ENCODE measurements around the gene PRADC1. TPM values are rescaled to one million over a fixed set of nuclear protein-coding genes. Genes with fewer than 3 reads are reported as not detected.
"Not testable (repeated sequence)": the region's sequence is repeated elsewhere in the genome, so short reads cannot be mapped to it uniquely, and the experiment has no call there.

The PRADC1 gene
- total and polyA plus RNA-seq, 7 experiments from 2014 or later: 4.3 to 29.5 (median 8.8) TPM

- DNase-seq (no peak), ATAC-seq (no peak)
- Mint-ChIP-seq H3K27me3 (peaks cover 28 to 41% (median 33%) of the 10 kb centered on the region in 5 donors), H3K9me3 (peaks cover 0 to 1% (median 0%) of the 10 kb centered on the region in 11 donors), H3K27ac (no peak overlapping the region), H3K4me1 (peaks cover 2 to 16% (median 11%) of the 10 kb centered on the region in 7 donors), H3K4me3 (no peak overlapping the region), H3K36me3 (no peaks in the 10 kb centered on the region)
- CTCF ChIA-PET: interaction anchor here (0.6 to 1.1 kb wide), 2 partner anchors 28 to 31 kb away, joined by 3 to 5 read pairs; no protein-coding TSS in a partner anchor
- Histone ChIP-seq H3K4me3 (ENCODE audit: low read length) (no peak overlapping the region), H3K36me3 (ENCODE audit: control insufficient read depth in 2 of 3, insufficient read depth in 3 of 3, low read length in 3 of 3) (no peaks in the 10 kb centered on the region), H3K4me1 (ENCODE audit: control insufficient read depth in 2 of 2, insufficient read depth in 2 of 2, low read length in 2 of 2) (peaks cover 9 to 11% of the 10 kb centered on the region in 2 donors), H3K9me3 (ENCODE audit: control insufficient read depth in 2 of 3, low read length in 3 of 3) (no peaks in the 10 kb centered on the region), H3K27me3 (ENCODE audit: control insufficient read depth in 2 of 2, insufficient read depth in 2 of 2, low read length in 2 of 2) (no peaks in the 10 kb centered on the region), H3K27ac (ENCODE audit: low read depth, low read length) (no peak overlapping the region)
- intact Hi-C loops (cut with micrococcal nuclease): no loop called here
- POLR2A ChIA-PET: no interaction called here
These were observed 24.8 kb downstream of the PRADC1 start for GRCh38 chr2:73208258-73208657.

DNA sequence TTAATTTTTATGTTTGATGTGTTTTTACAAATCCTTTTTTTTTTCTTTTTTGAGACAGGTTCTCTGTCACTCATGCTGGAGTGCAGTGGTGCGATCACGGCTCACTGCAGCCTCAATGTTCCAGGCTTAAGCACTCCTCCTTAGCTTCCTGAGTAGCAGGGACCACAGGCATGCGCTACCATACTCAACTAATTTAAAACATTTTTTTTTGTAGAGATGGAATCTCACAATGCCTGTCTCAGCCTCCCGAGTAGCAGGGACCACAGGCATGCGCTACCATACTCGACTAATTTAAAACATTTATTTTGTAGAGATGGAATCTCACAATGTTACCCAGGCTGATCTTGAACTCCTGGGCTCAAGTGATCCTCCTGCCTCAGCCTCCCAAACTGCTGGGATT, 27.4 kb downstream of the PRADC1 start:
- CTCF ChIA-PET: no interaction called here
- intact Hi-C loops (cut with micrococcal nuclease): no loop called here
- DNase-seq (no peak), ATAC-seq (no peak)
- Mint-ChIP-seq H3K9me3 (peaks cover 0 to 1% (median 0%) of the 10 kb centered on the region in 11 donors), H3K4me1 (peaks cover 0 to 13% (median 8%) of the 10 kb centered on the region in 7 donors), H3K27ac (no peak overlapping the region), H3K36me3 (peaks cover 0 to 3% (median 0%) of the 10 kb centered on the region in 5 donors), H3K4me3 (no peak overlapping the region), H3K27me3 (peaks cover 41 to 52% (median 46%) of the 10 kb centered on the region in 5 donors)
- POLR2A ChIA-PET: no interaction called here
- H3K27ac ChIP-seq (ENCODE audit: low read depth, low read length): no peak overlapping the region
- peaks cover 3 to 6% of the 10 kb centered on the region in 2 donors for H3K27me3 ChIP-seq (ENCODE audit: control insufficient read depth in 2 of 2, insufficient read depth in 2 of 2, low read length in 2 of 2)
- H3K9me3 ChIP-seq (ENCODE audit: control insufficient read depth in 2 of 3, low read length in 3 of 3): no peaks in the 10 kb centered on the region
- H3K4me3 ChIP-seq (ENCODE audit: low read length): no peak overlapping the region
- no peaks in the 10 kb centered on the region for H3K36me3 ChIP-seq (ENCODE audit: control insufficient read depth in 2 of 3, insufficient read depth in 3 of 3, low read length in 3 of 3)
- no peaks in the 10 kb centered on the region for H3K4me1 ChIP-seq (ENCODE audit: control insufficient read depth in 2 of 2, insufficient read depth in 2 of 2, low read length in 2 of 2)

- H3K27ac ChIP-seq (ENCODE audit: low read depth, low read length): no peak overlapping the region
- H3K9me3 Mint-ChIP-seq: peaks cover 0 to 1% (median 0%) of the 10 kb centered on the region in 11 donors
- ChIA-PET POLR2A (no interaction called here), CTCF (interaction anchor here (1.2 kb wide), 1 partner anchor 10 kb away, joined by 4 read pairs; the partner anchor contains the start of gene SMYD5)
- H3K4me1 ChIP-seq (ENCODE audit: control insufficient read depth in 2 of 2, insufficient read depth in 2 of 2, low read length in 2 of 2): no peaks in the 10 kb centered on the region
- H3K27me3 ChIP-seq (ENCODE audit: control insufficient read depth in 2 of 2, insufficient read depth in 2 of 2, low read length in 2 of 2): peaks cover 3 to 6% of the 10 kb centered on the region in 2 donors
- no peak for DNase-seq
- peak; percentile 47 for ATAC-seq
- peak overlapping the region in 8 of 10 donors; percentile 36 to 73 (median 57) for H3K4me3 Mint-ChIP-seq
- no peak overlapping the region for H3K27ac Mint-ChIP-seq
- peaks cover 0 to 3% (median 0%) of the 10 kb centered on the region in 5 donors for H3K36me3 Mint-ChIP-seq
- H3K36me3 ChIP-seq (ENCODE audit: control insufficient read depth in 2 of 3, insufficient read depth in 3 of 3, low read length in 3 of 3): no peaks in the 10 kb centered on the region
- H3K27me3 Mint-ChIP-seq: peaks cover 48 to 67% (median 52%) of the 10 kb centered on the region in 5 donors
- H3K4me1 Mint-ChIP-seq: peaks cover 0 to 13% (median 8%) of the 10 kb centered on the region in 7 donors
- H3K4me3 ChIP-seq (ENCODE audit: low read length): no peak overlapping the region
- intact Hi-C loops (cut with micrococcal nuclease): no loop called here
- no peaks in the 10 kb centered on the region for H3K9me3 ChIP-seq (ENCODE audit: control insufficient read depth in 2 of 3, low read length in 3 of 3)
These were observed 29.9 kb downstream of the PRADC1 start for GRCh38 chr2:73203055-73203681.

DNA sequence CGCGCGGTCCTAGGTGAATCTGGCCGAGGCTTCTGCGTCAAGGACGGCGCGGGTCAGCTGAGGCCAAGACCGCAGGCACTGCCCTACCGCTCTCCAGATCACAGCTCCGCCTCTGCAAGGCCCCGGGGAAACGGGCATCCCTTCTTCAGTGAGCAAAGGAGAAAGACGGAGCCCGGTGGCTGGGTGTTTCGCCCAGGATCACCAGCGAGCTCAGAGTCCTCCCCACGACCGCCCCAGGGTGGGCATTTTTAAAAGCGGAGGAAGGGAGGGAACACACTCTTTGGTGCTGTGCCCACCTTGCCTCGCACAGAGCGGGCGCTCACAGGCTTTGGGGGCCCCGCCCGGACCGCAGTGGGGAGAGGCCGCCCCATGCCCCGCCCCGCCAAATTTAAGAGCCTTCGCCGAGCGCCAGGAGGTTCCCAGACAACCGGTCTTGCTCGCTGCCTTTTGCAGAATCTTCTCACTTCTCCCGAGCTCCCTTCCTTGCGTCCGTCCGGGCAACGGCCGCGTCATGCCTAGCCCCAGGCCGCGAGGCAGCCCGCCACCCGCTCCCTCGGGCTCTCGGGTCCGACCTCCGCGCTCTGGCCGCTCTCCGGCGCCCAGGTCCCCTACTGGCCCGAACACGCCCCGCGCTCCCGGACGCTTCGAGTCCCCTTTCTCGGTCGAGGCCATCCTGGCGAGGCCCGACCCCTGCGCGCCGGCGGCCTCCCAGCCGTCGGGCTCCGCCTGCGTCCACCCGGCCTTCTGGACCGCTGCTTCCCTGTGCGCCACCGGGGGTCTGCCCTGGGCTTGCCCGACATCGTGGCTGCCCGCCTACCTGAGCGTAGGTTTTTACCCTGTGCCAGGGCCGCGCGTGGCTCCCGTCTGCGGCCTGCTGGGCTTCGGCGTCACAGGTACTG, 30.6 kb downstream of the PRADC1 start, which contains the start of gene NOTO:
Gene NOTO (plus strand): TSS at position 419 of the 899 bp plus-strand sequence. CDS start 93 bp downstream, at position 512.
- peak in 1 of 9 donors; percentile 7 for DNase-seq
- POLR2A ChIA-PET: interaction anchor here (0.8 kb wide), 2 partner anchors 10 to 32 kb away, joined by 3 read pairs; partner anchors contain the start of gene CCT7
- Histone ChIP-seq H3K27me3 (ENCODE audit: control insufficient read depth in 2 of 2, insufficient read depth in 2 of 2, low read length in 2 of 2) (peaks cover 3 to 6% of the 10 kb centered on the region in 2 donors), H3K4me3 (ENCODE audit: low read length) (no peak within 1 kb of the TSS), H3K36me3 (ENCODE audit: control insufficient read depth in 2 of 3, insufficient read depth in 3 of 3, low read length in 3 of 3) (no peaks in the 10 kb centered on the region), H3K9me3 (ENCODE audit: control insufficient read depth in 2 of 3, low read length in 3 of 3) (no peaks in the 10 kb centered on the region), H3K27ac (ENCODE audit: low read depth, low read length) (no peak within 1 kb of the TSS), H3K4me1 (ENCODE audit: control insufficient read depth in 2 of 2, insufficient read depth in 2 of 2, low read length in 2 of 2) (no peaks in the 10 kb centered on the region)
- intact Hi-C loops (cut with micrococcal nuclease): no loop called here
- Mint-ChIP-seq H3K4me1 (peaks cover 0 to 13% (median 8%) of the 10 kb centered on the region in 7 donors), H3K27ac (no peak within 1 kb of the TSS), H3K27me3 (peaks cover 49 to 63% (median 56%) of the 10 kb centered on the region in 5 donors), H3K36me3 (peaks cover 0 to 3% (median 0%) of the 10 kb centered on the region in 5 donors), H3K4me3 (peak within 1 kb of the TSS; percentile 27 to 80 (median 61)), H3K9me3 (peaks cover 0 to 1% (median 0%) of the 10 kb centered on the region in 11 donors)
- ATAC-seq: peak; percentile 27
- CTCF ChIA-PET: interaction anchor here (0.8 to 1.6 kb wide), 2 partner anchors 10 to 25 kb away, joined by 3 to 8 read pairs; no protein-coding TSS in a partner anchor

DNA sequence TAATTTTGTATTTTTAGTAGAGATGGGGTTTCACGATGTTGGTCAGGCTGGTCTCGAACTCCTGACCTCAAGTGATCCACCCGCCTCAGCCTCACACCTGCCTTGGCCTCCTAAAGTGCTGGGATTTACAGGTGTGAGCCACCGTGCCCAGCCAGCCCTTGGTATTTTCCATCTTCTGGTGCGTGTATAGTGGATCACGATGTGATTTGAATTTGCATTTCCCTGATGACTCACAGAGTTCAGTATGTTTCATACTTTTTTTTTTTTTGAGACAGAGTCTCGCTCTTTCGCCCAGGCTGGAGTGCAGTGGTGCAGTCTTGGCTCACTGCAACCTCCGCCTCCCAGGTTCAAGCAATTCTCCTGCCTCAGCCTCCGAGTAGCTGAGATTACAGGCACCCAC, 32.8 kb downstream of the PRADC1 start:
- H3K4me3 ChIP-seq (ENCODE audit: low read length); H3K9me3 Mint-ChIP-seq; H3K4me3 Mint-ChIP-seq; H3K36me3 ChIP-seq (ENCODE audit: control insufficient read depth in 2 of 3, insufficient read depth in 3 of 3, low read length in 3 of 3); H3K27ac Mint-ChIP-seq; POLR2A ChIA-PET; H3K27ac ChIP-seq (ENCODE audit: low read depth, low read length); H3K4me1 ChIP-seq (ENCODE audit: control insufficient read depth in 2 of 2, insufficient read depth in 2 of 2, low read length in 2 of 2); DNase-seq; H3K27me3 ChIP-seq (ENCODE audit: control insufficient read depth in 2 of 2, insufficient read depth in 2 of 2, low read length in 2 of 2); intact Hi-C loops (cut with micrococcal nuclease); H3K36me3 Mint-ChIP-seq; H3K9me3 ChIP-seq (ENCODE audit: control insufficient read depth in 2 of 3, low read length in 3 of 3); ATAC-seq: not testable (repeated sequence)
- H3K27me3 Mint-ChIP-seq: peaks cover 47 to 65% (median 52%) of the 10 kb centered on the region in 5 donors
- CTCF ChIA-PET: interaction anchor here (0.7 kb wide), 1 partner anchor 176 kb away, joined by 4 read pairs; no protein-coding TSS in a partner anchor
- H3K4me1 Mint-ChIP-seq: peaks cover 0 to 13% (median 8%) of the 10 kb centered on the region in 7 donors

DNA sequence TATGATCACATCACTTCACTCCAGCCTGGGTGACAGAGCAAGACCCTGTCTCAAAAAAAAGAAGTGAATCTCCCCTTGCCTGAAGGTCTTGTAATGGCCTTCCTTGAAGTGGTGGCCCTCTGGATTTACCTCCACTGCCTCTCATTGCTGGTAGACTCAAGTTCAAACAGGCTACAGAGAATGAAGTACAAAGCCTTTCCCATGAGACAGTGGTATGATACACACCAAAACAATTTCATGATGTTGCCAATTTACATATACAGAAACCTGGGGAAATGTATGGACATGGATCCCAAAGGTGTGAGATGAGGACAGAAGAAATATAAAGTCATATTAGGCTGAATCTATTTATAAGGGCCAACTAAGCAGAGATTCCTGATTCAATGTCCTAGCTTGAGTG, 35.5 kb downstream of the PRADC1 start:
- Histone ChIP-seq H3K36me3 (ENCODE audit: control insufficient read depth in 2 of 3, insufficient read depth in 3 of 3, low read length in 3 of 3) (no peaks in the 10 kb centered on the region), H3K27me3 (ENCODE audit: control insufficient read depth in 2 of 2, insufficient read depth in 2 of 2, low read length in 2 of 2) (peaks cover 3 to 6% of the 10 kb centered on the region in 2 donors), H3K27ac (ENCODE audit: low read depth, low read length) (no peak overlapping the region), H3K9me3 (ENCODE audit: control insufficient read depth in 2 of 3, low read length in 3 of 3) (no peaks in the 10 kb centered on the region), H3K4me1 (ENCODE audit: control insufficient read depth in 2 of 2, insufficient read depth in 2 of 2, low read length in 2 of 2) (no peaks in the 10 kb centered on the region), H3K4me3 (ENCODE audit: low read length) (no peak overlapping the region)
- H3K4me1 Mint-ChIP-seq: peaks cover 0 to 8% (median 7%) of the 10 kb centered on the region in 7 donors
- ATAC-seq (no peak), DNase-seq (no peak)
- H3K27ac Mint-ChIP-seq: no peak overlapping the region
- CTCF ChIA-PET: interaction anchor here (0.8 kb wide), 1 partner anchor 15 kb away, joined by 3 read pairs; no protein-coding TSS in a partner anchor
- peaks cover 0 to 3% (median 0%) of the 10 kb centered on the region in 5 donors for H3K36me3 Mint-ChIP-seq
- H3K9me3 Mint-ChIP-seq: no peaks in the 10 kb centered on the region
- H3K27me3 Mint-ChIP-seq: peaks cover 31 to 53% (median 33%) of the 10 kb centered on the region in 5 donors
- H3K4me3 Mint-ChIP-seq: no peak overlapping the region
- POLR2A ChIA-PET: interaction anchor here (0.6 kb wide), 1 partner anchor 20 kb away, joined by 3 read pairs; no protein-coding TSS in a partner anchor
- intact Hi-C loops (cut with micrococcal nuclease): no loop called here
